Common myeloid progenitor, CD34-positive (primary cell): Measurements from ENCODE around the gene HAUS3.

Experiments
- CTCF ChIA-PET: fragments of 350-600 bp; sonication (Branson Sonifier 250); formaldehyde crosslinking; loops from one replicate; lab custom pipeline; 2021; ENCODE audit warnings: antibody characterized with exemption; lab: Charles Lee
- POLR2A ChIA-PET: fragments of 350-600 bp; sonication (Branson Sonifier 250); formaldehyde crosslinking; loops from one replicate; lab custom pipeline; 2021; ENCODE audit warnings: antibody characterized with exemption; lab: Charles Lee
- DNase-seq, 3 donors: peaks; one replicate each; pipeline versions ENCODE4 v3.0.0 to v3.0.0-alpha.2; 2013
- H3K27ac ChIP-seq, 2 experiments: 1 replicate in 1 of 2; 2 replicates in 1 of 2; pipeline ENCODE4 v1.7.0; 2013; ENCODE audit warnings: inconsistent platforms in 2 of 2, low read length in 2 of 2, mild to moderate bottlenecking in 2 of 2, low read depth in 1 of 2, moderate library complexity in 1 of 2; ENCODE audit not compliant: severe bottlenecking in 2 of 2, insufficient read depth in 1 of 2, poor library complexity in 1 of 2
- H3K27me3 ChIP-seq, 5 experiments: replicated peaks in 2 of 5; 1 replicate in 3 of 5; 2 replicates in 2 of 5; pipeline versions ENCODE4 v1.6.1 to v1.7.0; 2013; ENCODE audit warnings: low read length in 4 of 5, mild to moderate bottlenecking in 2 of 5, moderate library complexity in 2 of 5, inconsistent platforms in 1 of 5; ENCODE audit not compliant: insufficient read depth in 5 of 5, control insufficient read depth in 4 of 5
- H3K36me3 ChIP-seq, 4 experiments: 1 replicate in 2 of 4; 2 replicates in 2 of 4; pipeline versions ENCODE4 v1.6.1 to v1.7.0; 2013; ENCODE audit warnings: low read length in 3 of 4, control low read depth in 1 of 4, mild to moderate bottlenecking in 1 of 4; ENCODE audit not compliant: control insufficient read depth in 4 of 4, insufficient read depth in 4 of 4
- H3K4me1 ChIP-seq, 4 experiments: 1 replicate in 3 of 4; 2 replicates in 1 of 4; pipeline versions ENCODE4 v1.6.1 to v1.7.1; 2013; ENCODE audit warnings: low read length in 3 of 4, mild to moderate bottlenecking in 3 of 4, control low read depth in 1 of 4, inconsistent platforms in 1 of 4, moderate library complexity in 1 of 4; ENCODE audit not compliant: control insufficient read depth in 4 of 4, insufficient read depth in 4 of 4; ENCODE audit errors: control extremely low read depth in 1 of 4
- H3K4me3 ChIP-seq, 7 experiments: 1 replicate in 4 of 7; 2 replicates in 3 of 7; pipeline versions ENCODE4 v1.5.1 to v1.7.0; 2013; ENCODE audit warnings: mild to moderate bottlenecking in 7 of 7, low read length in 6 of 7, moderate library complexity in 6 of 7, inconsistent platforms in 2 of 7, low read depth in 2 of 7, control low read depth in 1 of 7; ENCODE audit not compliant: insufficient read depth in 4 of 7, control insufficient read depth in 1 of 7; ENCODE audit errors: extremely low read depth in 1 of 7
- H3K9me3 ChIP-seq, 5 experiments: 1 replicate in 4 of 5; 2 replicates in 1 of 5; pipeline versions ENCODE4 v1.6.1 to v1.7.1; 2013; ENCODE audit warnings: low read length in 4 of 5, mild to moderate bottlenecking in 2 of 5, inconsistent platforms in 1 of 5, low read depth in 1 of 5, moderate library complexity in 1 of 5; ENCODE audit not compliant: control insufficient read depth in 4 of 5, insufficient read depth in 2 of 5; ENCODE audit errors: control extremely low read depth in 1 of 5
- WGBS: methylation state at CpG from one replicate; pipeline ENCODE4 v1.1.5; 2013; ENCODE audit not compliant: insufficient coverage; 5-methylcytosine and 5-hydroxymethylcytosine counted together

The HAUS3 gene

GRCh38 chr4:2186865-2187172 is 55.1 kb downstream of the HAUS3 start:
- Histone ChIP-seq H3K36me3 (no peaks in the 10 kb centered on the region), H3K4me1 (no peaks in the 10 kb centered on the region), H3K9me3 (peaks cover 0 to 21% (median 4%) of the 10 kb centered on the region in 5 experiments), H3K27me3 (no peaks in the 10 kb centered on the region), H3K27ac (no peak overlapping the region), H3K4me3 (no peak overlapping the region)
- no peak for DNase-seq
- ChIA-PET CTCF (no interaction called here), POLR2A (no interaction called here)

- no peak for DNase-seq
- Histone ChIP-seq H3K36me3 (no peaks in the 10 kb centered on the region), H3K27ac (no peak overlapping the region), H3K4me3 (no peak overlapping the region), H3K27me3 (no peaks in the 10 kb centered on the region), H3K4me1 (no peaks in the 10 kb centered on the region), H3K9me3 (peaks cover 0 to 21% (median 4%) of the 10 kb centered on the region in 5 experiments)
- ChIA-PET POLR2A (no interaction called here), CTCF (no interaction called here)
- 80% methylated on average over 7 of the region's 9 CpGs for WGBS
Observed at GRCh38 chr4:2186133-2186864, 55.6 kb downstream of the HAUS3 start.

- CTCF ChIA-PET: no interaction called here
- Histone ChIP-seq H3K9me3 (peaks cover 0 to 21% (median 4%) of the 10 kb centered on the region in 5 experiments), H3K27me3 (peaks cover 0 to 2% (median 0%) of the 10 kb centered on the region in 5 experiments), H3K27ac (no peak overlapping the region), H3K36me3 (no peaks in the 10 kb centered on the region), H3K4me1 (no peaks in the 10 kb centered on the region), H3K4me3 (no peak overlapping the region)
- no peak for DNase-seq
- POLR2A ChIA-PET: no interaction called here
Observed at GRCh38 chr4:2183394-2183793, 58.5 kb downstream of the HAUS3 start.

- peaks cover 0 to 20% (median 3%) of the 10 kb centered on the region in 5 experiments for H3K9me3 ChIP-seq
- WGBS: 100% methylated on average over 1 of the region's 3 CpGs
- H3K27ac ChIP-seq: no peak overlapping the region
- no peak overlapping the region for H3K4me3 ChIP-seq
- DNase-seq: no peak
- no peaks in the 10 kb centered on the region for H3K36me3 ChIP-seq
- ChIA-PET CTCF (no interaction called here), POLR2A (no interaction called here)
- no peaks in the 10 kb centered on the region for H3K4me1 ChIP-seq
- H3K27me3 ChIP-seq: peaks cover 0 to 2% (median 0%) of the 10 kb centered on the region in 5 experiments
Observed at GRCh38 chr4:2182994-2183393, 58.9 kb downstream of the HAUS3 start.

- Histone ChIP-seq H3K4me3 (no peak overlapping the region), H3K27me3 (peaks cover 0 to 2% (median 0%) of the 10 kb centered on the region in 5 experiments), H3K27ac (no peak overlapping the region), H3K4me1 (no peaks in the 10 kb centered on the region), H3K36me3 (no peaks in the 10 kb centered on the region), H3K9me3 (peaks cover 0 to 8% (median 0%) of the 10 kb centered on the region in 5 experiments)
- CTCF ChIA-PET: no interaction called here
- WGBS: 100% methylated on average over 1 of the region's 2 CpGs
- POLR2A ChIA-PET: no interaction called here
- no peak for DNase-seq
Observed at GRCh38 chr4:2180410-2180809, 61.5 kb downstream of the HAUS3 start.

GRCh38 chr4:2179717-2180116 is 62.2 kb downstream of the HAUS3 start:
- no peak for DNase-seq
- Histone ChIP-seq H3K4me1 (no peaks in the 10 kb centered on the region), H3K36me3 (no peaks in the 10 kb centered on the region), H3K4me3 (no peak overlapping the region), H3K9me3 (peaks cover 0 to 8% (median 0%) of the 10 kb centered on the region in 5 experiments), H3K27me3 (peaks cover 0 to 2% (median 0%) of the 10 kb centered on the region in 5 experiments), H3K27ac (no peak overlapping the region)
- ChIA-PET CTCF (no interaction called here), POLR2A (no interaction called here)
- WGBS: 100% methylated on average over 5 of the region's 7 CpGs

- Histone ChIP-seq H3K27me3 (peaks cover 0 to 2% (median 0%) of the 10 kb centered on the region in 5 experiments), H3K36me3 (no peaks in the 10 kb centered on the region), H3K4me3 (no peak overlapping the region), H3K4me1 (no peaks in the 10 kb centered on the region), H3K9me3 (peaks cover 0 to 8% (median 0%) of the 10 kb centered on the region in 5 experiments), H3K27ac (no peak overlapping the region)
- POLR2A ChIA-PET: no interaction called here
- 100% methylated on average over 1 of the region's 1 CpG for WGBS
- DNase-seq: no peak
- CTCF ChIA-PET: no interaction called here
Observed at GRCh38 chr4:2178986-2179385, 62.9 kb downstream of the HAUS3 start.
